ENCODE measurements around the gene GAS6.

GRCh38 chr13:113775451-113776145, 88.3 kb downstream of the GAS6 start:
- TF ChIP-seq CTCF (IDR thresholded peaks at IDR 0.05; ENCODE audit: low read depth, low read length) (no peak), EZH2phosphoT487 (IDR thresholded peaks at IDR 0.05; ENCODE audit: low read depth) (no peak)

Measured in OCI-LY3 (cell line).